Measurements from ENCODE around the gene MARCHF6. TPM values are rescaled to one million over a fixed set of nuclear protein-coding genes. Genes with fewer than 3 reads are reported as not detected.
"Not testable (repeated sequence)": the region's sequence is repeated elsewhere in the genome, so short reads cannot be mapped to it uniquely, and the experiment has no call there.

Gene MARCHF6
- total RNA-seq, 1 donor from 2014 or later: 63.8 TPM

GRCh38 chr5:10324518-10325370 lies 28.8 kb upstream of the MARCHF6 start:
- DNase-seq: no peak

GRCh38 chr5:10328323-10328722 lies 25.2 kb upstream of the MARCHF6 start:
- DNase-seq: no peak

GRCh38 chr5:10329446-10329819 lies 24.1 kb upstream of the MARCHF6 start:
- no peak for DNase-seq

- no peak for DNase-seq
These were observed 23.5 kb upstream of the MARCHF6 start for GRCh38 chr5:10329820-10330481.

- no peak for DNase-seq
These were observed 22.8 kb upstream of the MARCHF6 start for GRCh38 chr5:10330511-10331230.

- no peak for DNase-seq
These were observed 22.1 kb upstream of the MARCHF6 start for GRCh38 chr5:10331341-10331796.

GRCh38 chr5:10332301-10332700 lies 21.2 kb upstream of the MARCHF6 start:
- no peak for DNase-seq

GRCh38 chr5:10333154-10334006 lies 20.1 kb upstream of the MARCHF6 start:
- DNase-seq: peak; percentile 56

- DNase-seq: no peak
These were observed 18.7 kb upstream of the MARCHF6 start for GRCh38 chr5:10334831-10335230.

GRCh38 chr5:10335711-10336470 lies 17.6 kb upstream of the MARCHF6 start:
- no peak for DNase-seq

GRCh38 chr5:10337107-10337506 lies 16.4 kb upstream of the MARCHF6 start:
- DNase-seq: no peak

GRCh38 chr5:10337986-10338385 lies 15.5 kb upstream of the MARCHF6 start:
- DNase-seq: no peak

- DNase-seq: no peak
These were observed 14.8 kb upstream of the MARCHF6 start for GRCh38 chr5:10338686-10339057.

- DNase-seq: no peak
These were observed 14.3 kb upstream of the MARCHF6 start for GRCh38 chr5:10339058-10339811.

GRCh38 chr5:10339958-10340357 lies 13.5 kb upstream of the MARCHF6 start:
- no peak for DNase-seq

GRCh38 chr5:10343486-10343885 lies 10.0 kb upstream of the MARCHF6 start:
- DNase-seq: no peak

GRCh38 chr5:10344461-10345106 lies 8.9 kb upstream of the MARCHF6 start:
- DNase-seq: not testable (repeated sequence)

- no peak for DNase-seq
These were observed 5.2 kb upstream of the MARCHF6 start for GRCh38 chr5:10348258-10348657.

GRCh38 chr5:10351199-10351905 lies 2.1 kb upstream of the MARCHF6 start:
- no peak for DNase-seq

- no peak for DNase-seq
These were observed 1.6 kb upstream of the MARCHF6 start for GRCh38 chr5:10351919-10352318.
